Pons (tissue), 1 donor: ENCODE results near the gene SCAANT1.

Source experiments
- DNase-seq: peaks from one replicate; pipeline ENCODE4 v3.0.0-alpha.2; 2016; ENCODE audit warnings: low spot score

The SCAANT1 gene

GRCh38 chr3:63934041-63934866, 22.1 kb upstream of the SCAANT1 start:
- DNase-seq = no peak

GRCh38 chr3:63933459-63933858, 21.3 kb upstream of the SCAANT1 start:
- DNase-seq = no peak

- DNase-seq = no peak
Observed at GRCh38 chr3:63932509-63933212, 20.5 kb upstream of the SCAANT1 start.

- no peak for DNase-seq
Observed at GRCh38 chr3:63931290-63931689, 19.1 kb upstream of the SCAANT1 start.

GRCh38 chr3:63927422-63928280, 15.5 kb upstream of the SCAANT1 start:
- peak; percentile 73 for DNase-seq

- DNase-seq = no peak
Observed at GRCh38 chr3:63926309-63926708, 14.1 kb upstream of the SCAANT1 start.

- no peak for DNase-seq
Observed at GRCh38 chr3:63922491-63923199, 10.5 kb upstream of the SCAANT1 start.

- peak; percentile 69 for DNase-seq
Observed at GRCh38 chr3:63921741-63922482, 9.7 kb upstream of the SCAANT1 start.

GRCh38 chr3:63920001-63920400, 7.8 kb upstream of the SCAANT1 start:
- no peak for DNase-seq

GRCh38 chr3:63918321-63918720, 6.1 kb upstream of the SCAANT1 start:
- no peak for DNase-seq

- no peak for DNase-seq
Observed at GRCh38 chr3:63914312-63914711, 2.1 kb upstream of the SCAANT1 start.

GRCh38 chr3:63912768-63913588, 795 bp upstream of the SCAANT1 start:
- DNase-seq = peak; percentile 30

- peak; percentile 31 for DNase-seq
Observed at GRCh38 chr3:63911509-63911872, 692 bp downstream of the SCAANT1 start.

- DNase-seq = no peak
Observed at GRCh38 chr3:63910891-63911290, 1.3 kb downstream of the SCAANT1 start.

GRCh38 chr3:63910001-63910400, 2.2 kb downstream of the SCAANT1 start:
- DNase-seq = no peak

- no peak for DNase-seq
Observed at GRCh38 chr3:63909431-63909830, 2.8 kb downstream of the SCAANT1 start.

- no peak for DNase-seq
Observed at GRCh38 chr3:63908776-63909175, 3.4 kb downstream of the SCAANT1 start.

GRCh38 chr3:63908081-63908736, 4.0 kb downstream of the SCAANT1 start:
- DNase-seq = no peak

GRCh38 chr3:63905731-63906620, 6.2 kb downstream of the SCAANT1 start:
- DNase-seq = no peak
